PFSK-1 (cell line): ENCODE data around the gene CARD8.

ENCODE experiments used
- POLR2AphosphoS5 ChIP-seq: IDR thresholded peaks from 2 replicates; pipeline ENCODE4 v1.6.1; 2012; ENCODE audit warnings: low read depth, mild to moderate bottlenecking, control low read depth, low read length, moderate library complexity
- SIN3A ChIP-seq: IDR thresholded peaks from 2 replicates; pipeline ENCODE4 v1.6.1; 2012; ENCODE audit warnings: mild to moderate bottlenecking, low read length, moderate library complexity, borderline replicate concordance; ENCODE audit not compliant: insufficient read depth

DNA sequence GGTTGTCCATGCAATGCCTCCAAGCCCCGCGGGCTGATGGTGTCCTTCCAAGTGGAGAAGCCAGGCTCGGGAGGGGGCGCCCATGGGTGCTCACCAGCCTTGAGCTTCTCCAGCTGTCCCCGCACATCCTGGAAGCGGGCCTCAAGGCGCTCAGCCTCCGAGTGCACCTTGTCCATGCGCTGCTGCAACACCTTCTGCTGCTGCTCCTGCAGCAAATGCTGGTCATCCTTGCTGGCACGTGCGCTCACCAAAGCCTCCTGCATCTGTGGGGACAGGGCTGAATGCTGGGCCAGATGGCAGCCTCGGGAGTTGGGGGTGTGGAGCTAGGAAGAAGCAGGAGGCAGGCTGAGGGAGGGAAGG is 46.9 kb upstream of the CARD8 start:
- TF ChIP-seq POLR2AphosphoS5 (no peak), SIN3A (no peak)
